NCI-H82 (cell line): ENCODE results near the gene GRAMD4.

Experiments used
- DNase-seq: peaks from one replicate; lab custom pipeline; 2025; lab: John Stamatoyannopoulos, UW

Gene GRAMD4

DNA sequence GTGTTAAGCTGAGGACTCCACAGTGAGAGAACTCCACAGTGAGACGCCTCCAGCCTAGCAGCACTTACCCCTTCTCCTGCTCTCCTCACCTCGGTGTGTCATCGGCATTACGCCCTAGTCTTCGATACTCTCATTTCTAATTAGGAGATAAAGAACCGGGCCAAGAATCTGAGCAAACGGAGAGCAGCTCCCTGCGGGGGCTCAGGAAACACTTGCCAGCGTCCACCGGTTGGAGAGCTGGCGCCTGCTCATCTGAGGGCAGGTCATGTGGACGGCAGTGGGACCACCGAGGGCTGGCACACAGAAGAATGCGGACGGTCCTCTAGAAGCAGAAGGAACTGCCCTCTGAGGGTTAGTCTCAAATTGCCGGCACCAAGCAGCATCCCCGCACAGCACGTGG, 104.9 kb downstream of the GRAMD4 start:
- no peak for DNase-seq

DNA sequence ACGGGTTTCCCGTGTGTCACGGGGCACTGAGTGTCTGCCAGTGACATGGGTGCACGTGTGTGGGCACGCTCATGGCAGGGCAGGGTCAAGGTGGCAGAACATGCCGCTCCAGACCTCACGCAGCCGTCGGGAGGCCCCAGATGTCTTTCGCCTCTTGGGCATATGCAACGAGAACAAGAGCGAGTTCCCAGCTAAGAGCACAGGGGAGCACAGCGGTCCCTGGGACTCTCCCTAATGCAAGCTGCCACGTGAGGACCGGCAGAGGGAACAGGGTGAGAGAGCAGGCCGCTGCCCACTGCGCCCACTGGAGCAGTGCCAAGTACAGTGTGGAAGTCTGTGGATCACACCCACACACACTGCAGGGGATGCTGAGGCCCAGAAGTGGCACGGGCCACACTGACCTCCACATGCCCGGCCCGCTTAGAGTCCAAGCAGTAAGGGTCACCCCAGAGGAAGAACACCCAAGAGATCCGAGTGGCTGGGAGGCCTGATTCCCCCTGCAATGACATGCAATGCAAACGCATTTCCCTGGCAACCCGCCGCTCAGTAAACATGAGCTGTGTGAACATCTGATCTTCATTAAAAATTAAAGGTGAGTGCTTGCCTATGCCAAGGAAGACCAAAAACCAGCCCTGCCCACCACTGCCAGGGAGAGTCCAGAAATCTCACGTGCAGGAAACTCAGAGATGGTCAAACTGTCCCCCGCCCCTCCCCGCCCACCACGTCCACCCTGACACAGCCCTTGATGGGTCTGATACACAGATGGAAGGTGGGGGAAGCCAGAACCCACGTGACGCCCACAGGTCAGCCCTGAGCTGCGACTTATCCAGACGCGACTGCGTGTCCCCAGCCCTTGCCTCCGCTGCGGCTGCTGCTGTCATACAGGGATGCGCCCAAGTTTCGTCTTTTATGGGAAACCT, 106.1 kb downstream of the GRAMD4 start:
- no peak for DNase-seq

- DNase-seq, result no peak
Measured at GRCh38 chr22:46726986-46727317, 106.8 kb downstream of the GRAMD4 start.

- no peak for DNase-seq
Measured at GRCh38 chr22:46727813-46728364, 107.7 kb downstream of the GRAMD4 start.

GRCh38 chr22:46728470-46728869, 108.3 kb downstream of the GRAMD4 start:
- DNase-seq, result no peak
